Transverse colon (tissue), 4 donors: Measurements from ENCODE around the gene AIG1.
A peak's percentile ranks its signal among the peaks of the same experiment; 100 is the strongest.

ENCODE experiments used
- POLR2A ChIP-seq: fragments of 450-650 bp; IDR thresholded peaks from one replicate; pipeline ENCODE4 v1.6.1; 2016; ENCODE audit warnings: antibody characterized with exemption, mild to moderate bottlenecking, moderate library complexity
- POLR2AphosphoS5 ChIP-seq, 3 donors: sonication (generic); formaldehyde crosslinking; IDR thresholded peaks; one replicate each; pipeline ENCODE4 v1.6.1; 2016; ENCODE audit warnings: antibody characterized with exemption in 3 of 3
- TF ChIP-seq, protein P1 (sequence below), 5 experiments: fragments of 200-600 bp in 3 of 5; fragments of 450-650 bp in 2 of 5; sonication (generic) in 3 of 5; IDR thresholded peaks; 1 replicate in 2 of 5; 2 replicates in 3 of 5; pipeline ENCODE4 v1.5.1; 2016 to 2017; ENCODE audit warnings: antibody characterized with exemption in 5 of 5, inconsistent platforms in 3 of 5, mild to moderate bottlenecking in 2 of 5, moderate library complexity in 1 of 5

- TF ChIP-seq, protein P1, sequence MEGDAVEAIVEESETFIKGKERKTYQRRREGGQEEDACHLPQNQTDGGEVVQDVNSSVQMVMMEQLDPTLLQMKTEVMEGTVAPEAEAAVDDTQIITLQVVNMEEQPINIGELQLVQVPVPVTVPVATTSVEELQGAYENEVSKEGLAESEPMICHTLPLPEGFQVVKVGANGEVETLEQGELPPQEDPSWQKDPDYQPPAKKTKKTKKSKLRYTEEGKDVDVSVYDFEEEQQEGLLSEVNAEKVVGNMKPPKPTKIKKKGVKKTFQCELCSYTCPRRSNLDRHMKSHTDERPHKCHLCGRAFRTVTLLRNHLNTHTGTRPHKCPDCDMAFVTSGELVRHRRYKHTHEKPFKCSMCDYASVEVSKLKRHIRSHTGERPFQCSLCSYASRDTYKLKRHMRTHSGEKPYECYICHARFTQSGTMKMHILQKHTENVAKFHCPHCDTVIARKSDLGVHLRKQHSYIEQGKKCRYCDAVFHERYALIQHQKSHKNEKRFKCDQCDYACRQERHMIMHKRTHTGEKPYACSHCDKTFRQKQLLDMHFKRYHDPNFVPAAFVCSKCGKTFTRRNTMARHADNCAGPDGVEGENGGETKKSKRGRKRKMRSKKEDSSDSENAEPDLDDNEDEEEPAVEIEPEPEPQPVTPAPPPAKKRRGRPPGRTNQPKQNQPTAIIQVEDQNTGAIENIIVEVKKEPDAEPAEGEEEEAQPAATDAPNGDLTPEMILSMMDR (IDR thresholded peaks at IDR 0.05): peak; percentile 50 to 65 (median 54)
- no peak for TF ChIP-seq POLR2A
- TF ChIP-seq POLR2AphosphoS5 (IDR thresholded peaks at IDR 0.05): no peak
Observed at GRCh38 chr6:143026696-143027449, 33.8 kb upstream of the AIG1 start.
